HG03097 (cell line): ENCODE data around the gene KAZALD1.

Experiments used
- ATAC-seq: cut with Tn5 transposase; IDR thresholded peaks from one replicate; pipeline ENCODE4 v1.9.1; 2021; ENCODE audit not compliant: unreplicated experiment, low FRiP score

The KAZALD1 gene

GRCh38 chr10:101065481-101066145, 3.8 kb downstream of the KAZALD1 start:
- ATAC-seq = no peak

GRCh38 chr10:101066146-101066895, 4.5 kb downstream of the KAZALD1 start:
- ATAC-seq = no peak

- ATAC-seq = no peak
These were observed 5.1 kb downstream of the KAZALD1 start for GRCh38 chr10:101066896-101067355.

GRCh38 chr10:101067356-101068083, 5.7 kb downstream of the KAZALD1 start:
- ATAC-seq = peak; percentile 31

GRCh38 chr10:101069441-101069840, 7.7 kb downstream of the KAZALD1 start:
- ATAC-seq = no peak

GRCh38 chr10:101070098-101070497, 8.3 kb downstream of the KAZALD1 start:
- no peak for ATAC-seq

- no peak for ATAC-seq
These were observed 9.6 kb downstream of the KAZALD1 start for GRCh38 chr10:101071267-101071884.

- ATAC-seq = no peak
These were observed 10.2 kb downstream of the KAZALD1 start for GRCh38 chr10:101071885-101072433.

GRCh38 chr10:101072923-101073322, 11.1 kb downstream of the KAZALD1 start:
- ATAC-seq = no peak

GRCh38 chr10:101073631-101074030, 11.8 kb downstream of the KAZALD1 start:
- no peak for ATAC-seq

GRCh38 chr10:101075775-101076174, 14.0 kb downstream of the KAZALD1 start:
- ATAC-seq = no peak

GRCh38 chr10:101076630-101077029, 14.8 kb downstream of the KAZALD1 start:
- no peak for ATAC-seq

- no peak for ATAC-seq
These were observed 18.1 kb downstream of the KAZALD1 start for GRCh38 chr10:101079874-101080273.

GRCh38 chr10:101080933-101081931, 19.4 kb downstream of the KAZALD1 start:
- ATAC-seq = no peak

GRCh38 chr10:101085846-101086245, 24.1 kb downstream of the KAZALD1 start:
- ATAC-seq = no peak

- no peak for ATAC-seq
These were observed 25.6 kb downstream of the KAZALD1 start for GRCh38 chr10:101087376-101087775.

GRCh38 chr10:101087965-101088364, 26.2 kb downstream of the KAZALD1 start:
- ATAC-seq = no peak

GRCh38 chr10:101089520-101090299, 27.9 kb downstream of the KAZALD1 start:
- no peak for ATAC-seq

GRCh38 chr10:101090597-101090996, 28.8 kb downstream of the KAZALD1 start:
- ATAC-seq = no peak
